ENCODE data around the gene RIT1.

RIT1 gene

GRCh38 chr1:155850345-155850744 lies 60.8 kb downstream of the RIT1 start:
- DNase-seq = no peak

GRCh38 chr1:155847823-155848529 lies 63.2 kb downstream of the RIT1 start:
- DNase-seq = no peak

Measured in activated CD4-positive, CD25-positive, alpha-beta regulatory T cell (primary cell).